ENCODE measurements around the gene RBM19. TPM values are rescaled to one million over a fixed set of nuclear protein-coding genes. Genes with fewer than 3 reads are reported as not detected.

The RBM19 gene
- total RNA-seq, 1 experiment from 2014 or later: 9.5 TPM

DNA sequence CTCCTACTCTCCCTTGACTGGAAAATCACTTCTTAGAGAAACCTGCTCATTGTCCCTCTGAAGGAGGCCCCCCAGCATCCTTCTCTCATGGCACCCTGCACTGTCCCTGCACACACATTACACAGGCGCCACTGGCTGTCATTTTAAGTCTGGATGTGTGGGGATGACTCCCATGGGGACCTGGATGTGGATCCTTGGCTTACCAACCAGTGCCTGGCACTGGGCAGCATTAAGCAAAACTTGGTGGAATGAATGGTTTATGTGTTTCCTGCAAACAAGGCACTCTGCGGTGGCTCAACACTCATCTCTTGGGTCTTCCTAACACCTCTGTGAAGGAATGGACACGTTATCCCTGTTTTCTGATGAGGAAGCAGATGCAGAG is 162.4 kb downstream of the RBM19 start:
- no peak for DNase-seq (ENCODE audit: low spot score)

DNA sequence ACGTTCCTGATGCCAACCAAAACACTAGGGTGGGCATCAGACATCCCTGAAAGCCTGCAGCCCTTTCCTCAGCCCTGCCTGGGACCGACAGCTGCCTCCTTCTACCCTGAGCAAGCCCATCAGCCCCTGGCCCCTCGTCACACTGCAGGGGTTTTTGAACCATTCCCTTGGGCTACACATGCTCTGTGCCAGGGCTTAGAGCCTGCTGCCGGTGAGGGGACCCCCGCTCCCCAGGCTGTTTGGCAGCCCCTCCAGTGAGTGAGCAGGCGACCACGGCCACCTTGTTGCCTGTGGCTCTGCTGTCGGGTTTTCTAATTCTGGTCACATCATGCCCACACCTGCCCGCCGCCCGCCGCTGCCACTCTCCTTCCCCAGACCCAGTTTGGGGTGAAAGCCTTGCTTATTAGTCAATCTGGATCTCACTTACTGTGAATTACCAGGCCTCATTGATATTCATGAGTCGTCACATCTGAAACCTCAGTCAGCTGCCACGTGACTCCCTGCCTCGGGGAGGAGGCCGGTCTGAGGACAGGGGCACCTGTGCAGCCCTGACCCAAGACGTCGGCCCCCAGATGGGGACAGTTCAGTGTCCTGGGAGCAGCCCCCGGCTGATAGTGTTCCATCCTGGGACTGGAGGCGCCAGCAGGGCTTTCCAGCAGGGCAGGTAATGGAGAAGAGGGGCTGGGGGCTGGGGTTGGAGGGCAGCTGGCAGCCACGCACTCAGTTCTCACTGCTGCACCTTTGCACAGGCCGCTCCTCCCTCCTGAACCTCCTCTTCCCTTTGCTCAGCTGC is 163.0 kb downstream of the RBM19 start:
- no peak for DNase-seq (ENCODE audit: low spot score)

DNA sequence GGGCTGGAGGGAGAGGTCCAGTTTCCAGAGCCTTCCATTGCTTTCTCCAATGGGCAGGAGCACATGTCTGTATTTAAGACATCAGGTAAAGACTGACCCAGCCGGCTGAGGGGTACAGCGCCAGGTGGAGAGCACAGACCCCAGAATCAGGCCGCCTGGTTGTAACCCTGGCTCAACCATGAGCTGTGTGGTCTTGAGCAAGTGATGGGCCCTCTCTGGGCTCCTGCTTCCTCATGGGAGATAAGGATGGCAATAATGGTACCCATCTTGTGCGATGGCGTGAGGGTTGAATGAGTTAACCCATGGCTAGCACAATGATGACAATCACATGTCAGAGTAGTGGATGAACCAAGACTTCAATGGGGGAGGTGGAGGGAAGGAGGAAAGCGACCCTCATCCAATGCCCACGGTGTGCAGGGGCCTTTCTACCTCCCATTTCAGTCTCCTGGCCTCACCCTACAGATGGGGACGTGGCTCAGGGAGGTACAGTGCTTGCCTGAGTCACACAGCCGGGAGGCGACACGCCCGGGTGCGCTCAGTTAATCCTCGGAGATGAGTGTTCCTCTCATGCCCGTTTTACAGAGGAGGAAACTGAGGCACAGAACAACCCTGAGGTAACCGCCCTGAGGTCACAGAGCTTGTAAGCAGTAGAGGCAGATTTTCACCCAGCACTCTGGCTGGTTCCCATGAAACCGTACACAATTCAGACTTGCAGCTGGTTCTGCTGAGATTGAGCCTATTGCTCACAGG is 163.9 kb downstream of the RBM19 start:
- DNase-seq (ENCODE audit: low spot score): no peak

- no peak for DNase-seq (ENCODE audit: low spot score)
Measured at GRCh38 chr12:113800201-113800600, 165.9 kb downstream of the RBM19 start.

GRCh38 chr12:113798552-113798951 is 167.6 kb downstream of the RBM19 start:
- no peak for DNase-seq (ENCODE audit: low spot score)

DNA sequence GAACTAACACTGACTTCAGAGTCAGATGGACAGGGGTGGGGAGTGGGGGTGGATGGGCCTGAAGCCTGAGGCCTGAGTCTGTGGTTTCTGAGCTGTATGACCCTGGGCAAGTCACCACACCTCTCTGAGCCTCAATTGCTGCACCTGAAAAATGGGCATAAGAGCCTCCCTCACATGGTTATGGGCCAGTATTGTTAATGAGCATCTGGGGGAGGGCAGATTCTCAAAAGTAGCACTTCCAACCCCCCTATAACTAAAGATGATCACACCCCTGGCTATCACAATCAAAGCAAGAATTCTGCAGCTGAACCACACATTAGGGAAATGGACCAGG is 168.6 kb downstream of the RBM19 start:
- DNase-seq (ENCODE audit: low spot score): no peak

- DNase-seq (ENCODE audit: low spot score): no peak
Measured at GRCh38 chr12:113796852-113797534, 169.1 kb downstream of the RBM19 start.

DNA sequence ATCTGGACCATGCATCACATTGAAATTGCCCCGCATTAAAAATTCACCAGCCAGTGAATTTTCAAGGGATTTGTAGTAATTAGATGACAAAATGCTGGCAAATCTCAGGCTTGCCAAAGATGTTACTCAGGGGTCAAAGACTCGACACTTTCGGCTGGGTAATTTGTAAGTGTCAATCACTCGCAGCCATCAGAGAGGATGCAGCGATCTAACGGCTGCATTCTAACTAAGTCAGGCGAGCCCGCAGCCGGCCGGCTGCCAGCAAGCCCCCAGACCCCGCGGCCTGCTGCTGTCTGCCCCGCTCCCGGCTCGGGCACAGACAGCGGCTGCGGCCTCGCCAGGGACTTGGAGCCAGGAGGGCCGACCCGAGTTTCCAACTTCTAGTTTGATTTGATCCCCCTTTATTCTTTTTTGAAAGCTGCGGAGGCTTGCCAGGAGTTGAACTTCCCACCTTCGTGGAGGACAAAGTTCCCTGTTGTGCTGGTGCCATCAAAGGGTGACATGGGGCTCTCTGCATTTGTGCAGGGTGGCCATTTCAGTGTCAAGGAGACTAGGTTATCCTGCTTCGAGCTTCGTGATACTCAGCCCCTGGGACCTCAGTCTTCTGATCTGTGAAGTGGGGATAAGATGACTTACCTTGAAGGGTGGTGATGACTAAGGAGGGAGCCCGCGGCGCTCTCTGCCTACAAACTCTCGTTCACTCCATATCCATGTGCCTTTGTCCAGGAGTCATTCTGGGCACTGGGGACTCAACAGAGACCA is 169.9 kb downstream of the RBM19 start:
- no peak for DNase-seq (ENCODE audit: low spot score)

DNA sequence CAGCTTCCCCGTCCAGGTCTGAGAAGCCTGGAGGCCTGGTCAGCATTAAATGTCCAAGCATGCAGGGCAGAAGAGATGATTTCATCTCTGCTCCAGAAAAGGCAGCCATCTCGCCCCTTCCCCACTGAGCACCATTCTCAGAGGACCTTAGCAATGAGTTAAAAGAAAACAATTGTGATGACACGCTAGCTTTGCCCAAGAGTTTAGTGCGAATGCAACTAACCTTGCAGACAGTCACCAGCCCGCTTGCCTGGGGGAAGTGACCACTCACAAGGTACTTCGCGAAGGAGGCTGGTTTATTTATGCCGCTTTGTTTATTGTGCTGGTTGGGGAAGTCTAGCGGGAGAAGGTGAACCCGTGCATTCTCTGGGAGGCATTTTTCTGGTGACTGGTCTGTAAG is 170.7 kb downstream of the RBM19 start:
- DNase-seq (ENCODE audit: low spot score): no peak

DNA sequence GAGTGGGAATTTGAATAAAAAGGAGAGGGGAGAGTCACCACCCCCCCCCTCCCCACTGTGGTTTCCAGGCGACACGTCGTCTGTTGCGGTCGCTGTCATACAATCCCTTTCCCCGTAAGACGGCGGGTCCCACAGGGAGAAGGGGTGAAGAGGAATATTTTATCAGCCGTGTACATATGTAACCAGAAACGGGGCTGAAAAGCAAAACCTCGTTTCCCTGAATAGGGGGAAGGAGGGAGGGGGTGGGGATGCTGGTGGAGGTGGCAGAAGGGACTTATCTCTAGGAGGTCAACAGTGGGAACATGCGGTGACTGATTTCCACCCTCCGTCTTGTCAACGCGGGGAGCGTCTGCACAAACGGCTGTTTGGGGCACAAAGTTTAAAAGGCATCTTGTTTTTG is 171.4 kb downstream of the RBM19 start:
- no peak for DNase-seq (ENCODE audit: low spot score)

DNA sequence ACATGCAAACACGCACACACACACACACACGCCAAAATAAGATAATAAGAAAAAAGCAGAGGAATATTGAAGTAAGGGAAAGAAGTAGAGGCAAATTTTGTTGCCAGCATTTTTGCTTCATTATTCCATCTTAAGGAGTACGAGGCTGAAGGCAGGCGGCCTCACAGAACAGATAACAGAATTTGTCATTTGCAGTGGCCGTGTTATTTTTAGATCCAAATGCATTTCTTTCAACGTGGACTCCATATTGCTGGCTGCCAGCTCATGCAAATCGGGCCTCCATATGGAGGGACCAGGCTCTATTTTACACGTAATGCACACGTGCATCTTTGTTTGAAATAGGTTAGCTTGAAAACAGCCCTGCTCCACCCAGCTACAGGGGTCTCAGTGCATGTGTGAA is 172.9 kb downstream of the RBM19 start:
- DNase-seq (ENCODE audit: low spot score): no peak

DNA sequence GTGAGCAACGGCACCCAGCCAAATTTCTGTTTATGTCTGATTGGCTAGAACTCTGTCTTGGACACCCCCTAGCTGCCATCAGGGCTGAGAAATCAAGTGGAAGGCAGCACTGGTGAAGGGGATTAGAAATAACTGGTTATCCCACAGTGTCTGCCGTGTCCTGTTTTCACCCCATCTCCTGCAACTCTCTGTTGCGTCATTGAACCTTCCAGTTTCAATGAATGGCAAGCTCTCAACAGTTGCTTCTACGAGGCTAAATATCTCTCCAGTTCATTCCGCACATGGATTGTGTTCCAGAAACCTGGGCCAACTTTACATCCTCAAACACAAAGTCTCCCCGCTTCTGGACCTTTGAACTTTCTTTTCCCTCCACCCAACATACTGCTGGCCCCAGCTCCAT is 173.7 kb downstream of the RBM19 start:
- no peak for DNase-seq (ENCODE audit: low spot score)

- DNase-seq (ENCODE audit: low spot score): no peak
Measured at GRCh38 chr12:113788020-113788856, 177.9 kb downstream of the RBM19 start.

GRCh38 chr12:113786107-113786506 is 180.0 kb downstream of the RBM19 start:
- no peak for DNase-seq (ENCODE audit: low spot score)

GRCh38 chr12:113783811-113784210 is 182.3 kb downstream of the RBM19 start:
- DNase-seq (ENCODE audit: low spot score): no peak

- DNase-seq (ENCODE audit: low spot score): no peak
Measured at GRCh38 chr12:113782873-113783272, 183.3 kb downstream of the RBM19 start.

- peak; percentile 35 for DNase-seq (ENCODE audit: low spot score)
Measured at GRCh38 chr12:113781415-113782198, 184.5 kb downstream of the RBM19 start.

DNA sequence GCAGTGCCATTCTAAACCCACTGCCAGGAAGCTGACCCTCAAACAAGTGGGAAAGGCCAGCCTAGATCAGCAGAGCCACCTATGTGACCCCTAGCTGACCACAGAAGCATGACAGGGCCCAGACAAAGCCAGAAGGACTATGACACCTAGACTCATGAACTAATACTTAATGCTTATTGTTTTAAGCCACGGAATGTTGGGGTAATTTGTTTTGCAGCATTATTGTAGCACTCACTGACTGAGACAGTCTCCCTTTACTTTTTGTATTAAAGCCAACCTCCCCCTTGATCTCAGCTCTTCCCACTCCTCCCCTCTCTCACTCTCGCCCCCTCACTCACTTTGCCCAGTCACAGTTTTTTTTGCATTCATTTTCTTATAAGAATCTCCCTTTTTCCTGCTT is 186.4 kb downstream of the RBM19 start:
- DNase-seq (ENCODE audit: low spot score): no peak

DNA sequence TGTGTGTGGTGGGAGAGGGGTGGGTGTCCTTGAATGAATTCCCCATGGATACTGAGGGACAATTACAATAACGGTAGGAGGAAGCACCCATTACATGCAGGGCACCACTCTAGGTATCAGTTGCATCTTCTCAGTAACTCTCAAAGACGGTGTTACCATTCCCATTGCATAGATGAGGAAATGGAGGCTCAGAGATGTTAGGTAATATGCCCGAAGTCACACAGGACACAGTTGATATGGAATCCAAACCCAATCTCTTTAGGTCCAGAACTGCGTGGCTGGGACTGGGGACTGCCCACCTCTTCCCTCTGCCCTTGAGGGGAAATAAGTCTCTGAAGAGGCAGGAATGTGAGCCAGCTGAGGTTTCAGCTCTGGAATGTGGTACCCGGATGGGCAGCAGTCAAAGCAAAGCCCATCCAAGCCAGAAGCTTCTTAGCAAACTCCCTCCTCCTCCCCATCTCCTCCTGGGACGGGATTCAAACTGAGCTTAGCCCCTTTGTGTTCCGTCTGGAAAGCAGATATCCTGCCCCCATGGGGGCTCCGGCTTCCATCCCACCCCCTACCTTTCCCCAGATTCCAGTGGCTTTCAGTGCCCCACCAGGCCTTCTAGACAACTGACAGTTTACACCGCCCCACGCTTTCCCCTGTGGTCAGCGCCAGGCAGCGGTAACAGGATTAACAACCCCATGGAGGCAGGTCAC is 187.5 kb downstream of the RBM19 start:
- DNase-seq (ENCODE audit: low spot score): no peak

DNA sequence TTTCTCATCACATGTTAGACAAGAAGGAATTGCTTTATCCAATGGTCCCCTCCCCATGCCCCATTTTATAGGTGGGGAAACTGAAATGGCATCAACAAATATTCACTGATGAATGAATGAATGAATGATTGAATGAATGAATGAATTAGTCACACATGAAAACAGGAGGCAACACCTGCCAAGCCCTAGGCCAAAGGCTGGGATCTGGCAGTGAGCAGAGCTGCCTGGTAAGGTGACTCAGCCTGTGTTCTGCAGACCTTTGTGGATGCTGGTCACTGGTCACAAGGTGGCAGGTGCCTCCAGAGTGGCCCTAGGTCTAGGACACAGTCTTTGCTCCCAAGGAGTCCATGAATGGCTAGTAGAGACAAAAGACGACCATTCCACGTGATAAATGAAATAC is 188.4 kb downstream of the RBM19 start:
- no peak for DNase-seq (ENCODE audit: low spot score)
